ENCODE measurements around the gene TRIM27.
"Not testable (repeated sequence)": the region's sequence is repeated elsewhere in the genome, so short reads cannot be mapped to it uniquely, and the experiment has no call there.

TRIM27 gene, protein sequence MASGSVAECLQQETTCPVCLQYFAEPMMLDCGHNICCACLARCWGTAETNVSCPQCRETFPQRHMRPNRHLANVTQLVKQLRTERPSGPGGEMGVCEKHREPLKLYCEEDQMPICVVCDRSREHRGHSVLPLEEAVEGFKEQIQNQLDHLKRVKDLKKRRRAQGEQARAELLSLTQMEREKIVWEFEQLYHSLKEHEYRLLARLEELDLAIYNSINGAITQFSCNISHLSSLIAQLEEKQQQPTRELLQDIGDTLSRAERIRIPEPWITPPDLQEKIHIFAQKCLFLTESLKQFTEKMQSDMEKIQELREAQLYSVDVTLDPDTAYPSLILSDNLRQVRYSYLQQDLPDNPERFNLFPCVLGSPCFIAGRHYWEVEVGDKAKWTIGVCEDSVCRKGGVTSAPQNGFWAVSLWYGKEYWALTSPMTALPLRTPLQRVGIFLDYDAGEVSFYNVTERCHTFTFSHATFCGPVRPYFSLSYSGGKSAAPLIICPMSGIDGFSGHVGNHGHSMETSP

DNA sequence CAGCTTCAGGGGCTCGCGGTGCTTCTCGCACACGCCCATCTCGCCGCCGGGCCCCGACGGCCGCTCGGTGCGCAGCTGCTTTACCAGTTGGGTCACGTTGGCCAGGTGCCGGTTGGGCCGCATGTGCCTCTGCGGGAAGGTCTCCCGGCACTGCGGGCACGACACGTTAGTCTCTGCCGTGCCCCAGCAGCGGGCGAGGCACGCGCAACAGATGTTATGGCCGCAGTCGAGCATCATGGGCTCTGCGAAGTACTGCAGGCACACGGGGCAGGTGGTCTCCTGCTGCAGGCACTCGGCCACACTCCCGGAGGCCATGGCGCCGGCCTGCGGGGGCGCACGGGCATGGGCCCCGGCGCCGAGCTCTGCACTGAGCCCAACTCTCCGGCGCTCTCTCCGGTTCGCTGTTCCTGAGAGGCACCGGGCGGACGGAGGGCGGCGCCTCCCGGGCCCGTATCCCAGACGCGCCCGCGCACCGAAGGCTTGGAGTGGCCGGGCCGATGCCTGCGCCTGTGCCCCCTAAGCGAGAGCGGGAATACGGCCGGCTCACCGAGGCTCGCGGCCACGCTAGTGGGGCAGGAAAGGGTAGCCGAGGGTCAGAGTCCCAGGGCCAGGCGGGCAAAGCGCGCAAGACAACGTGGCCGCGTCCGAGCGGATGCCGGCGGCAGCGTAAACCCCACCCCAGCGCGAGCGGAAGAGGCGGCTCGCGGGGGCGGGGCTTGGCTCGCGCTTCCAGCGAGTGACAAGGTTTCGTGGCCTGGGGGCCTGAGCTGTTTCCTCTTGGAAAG lies at the start of gene TRIM27:
Gene TRIM27 (minus strand): TSS at position 668 of the 785 bp plus-strand sequence. CDS start 353 bp downstream, at position 315.
- Histone ChIP-seq H3K9ac (ENCODE audit: low read depth, low read length) (peak within 1 kb of the TSS; percentile 97), H3K4me2 (ENCODE audit: insufficient read depth, low read length) (peak within 1 kb of the TSS; percentile 91), H3K79me2 (ENCODE audit: insufficient read depth, low read length) (peaks cover 52% of the 10 kb centered on the region), H3K4me3 (ENCODE audit: low read depth in 1 of 2, low read length in 2 of 2) (peak within 1 kb of the TSS; percentile 82 to 95), H2AFZ (ENCODE audit: low read depth, low read length) (peak within 1 kb of the TSS; percentile 80), H3K4me1 (ENCODE audit: insufficient read depth, low read length) (peaks cover 46% of the 10 kb centered on the region), H3K36me3 (ENCODE audit: insufficient read depth, low read length) (peaks cover 45% of the 10 kb centered on the region), H4K20me1 (ENCODE audit: insufficient read depth, low read length) (peaks cover 30% of the 10 kb centered on the region), H3K9me3 (ENCODE audit: insufficient read depth, low read length, severe bottlenecking) (no peaks in the 10 kb centered on the region), H3K27me3 (ENCODE audit: insufficient read depth, low read length, poor library complexity) (no peaks in the 10 kb centered on the region), H3K27ac (ENCODE audit: low read length) (peak within 1 kb of the TSS; percentile 96)
- ATAC-seq (ENCODE audit: insufficient read depth, low read depth) (peak; percentile 88), DNase-seq (peak; percentile 83)
- TF ChIP-seq, protein P1, sequence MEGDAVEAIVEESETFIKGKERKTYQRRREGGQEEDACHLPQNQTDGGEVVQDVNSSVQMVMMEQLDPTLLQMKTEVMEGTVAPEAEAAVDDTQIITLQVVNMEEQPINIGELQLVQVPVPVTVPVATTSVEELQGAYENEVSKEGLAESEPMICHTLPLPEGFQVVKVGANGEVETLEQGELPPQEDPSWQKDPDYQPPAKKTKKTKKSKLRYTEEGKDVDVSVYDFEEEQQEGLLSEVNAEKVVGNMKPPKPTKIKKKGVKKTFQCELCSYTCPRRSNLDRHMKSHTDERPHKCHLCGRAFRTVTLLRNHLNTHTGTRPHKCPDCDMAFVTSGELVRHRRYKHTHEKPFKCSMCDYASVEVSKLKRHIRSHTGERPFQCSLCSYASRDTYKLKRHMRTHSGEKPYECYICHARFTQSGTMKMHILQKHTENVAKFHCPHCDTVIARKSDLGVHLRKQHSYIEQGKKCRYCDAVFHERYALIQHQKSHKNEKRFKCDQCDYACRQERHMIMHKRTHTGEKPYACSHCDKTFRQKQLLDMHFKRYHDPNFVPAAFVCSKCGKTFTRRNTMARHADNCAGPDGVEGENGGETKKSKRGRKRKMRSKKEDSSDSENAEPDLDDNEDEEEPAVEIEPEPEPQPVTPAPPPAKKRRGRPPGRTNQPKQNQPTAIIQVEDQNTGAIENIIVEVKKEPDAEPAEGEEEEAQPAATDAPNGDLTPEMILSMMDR (IDR thresholded peaks at IDR 0.05; ENCODE audit: borderline replicate concordance, extremely low read depth, low read length, poor library complexity, severe bottlenecking): no peak

DNA sequence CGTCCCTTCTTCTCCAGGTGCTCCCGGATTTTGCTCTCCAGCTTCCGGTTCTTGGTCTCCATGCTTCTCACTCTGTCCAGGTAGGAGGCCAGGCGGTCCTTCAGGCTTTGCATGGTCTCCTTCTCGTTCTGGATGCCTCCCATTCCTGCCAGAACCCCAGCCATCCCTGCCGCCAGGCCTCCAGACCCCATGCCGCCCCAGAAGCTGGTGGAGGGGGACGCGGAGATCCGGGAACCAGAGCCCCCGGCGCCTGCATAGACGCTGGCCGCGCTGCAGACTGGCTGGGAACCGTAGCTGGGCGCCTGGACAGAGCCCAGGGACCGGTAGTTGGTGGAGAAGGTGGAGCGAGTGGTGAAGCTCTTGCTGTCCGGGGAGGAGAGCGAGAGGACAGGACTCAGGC lies 46.3 kb upstream of the TRIM27 start:
- not testable (repeated sequence) for ATAC-seq (ENCODE audit: insufficient read depth, low read depth); H3K9ac ChIP-seq (ENCODE audit: low read depth, low read length); H3K27ac ChIP-seq (ENCODE audit: low read length); H4K20me1 ChIP-seq (ENCODE audit: insufficient read depth, low read length); H3K4me3 ChIP-seq (ENCODE audit: low read depth in 1 of 2, low read length in 2 of 2); H3K36me3 ChIP-seq (ENCODE audit: insufficient read depth, low read length); H3K4me2 ChIP-seq (ENCODE audit: insufficient read depth, low read length); H3K27me3 ChIP-seq (ENCODE audit: insufficient read depth, low read length, poor library complexity); H3K79me2 ChIP-seq (ENCODE audit: insufficient read depth, low read length); DNase-seq; H3K4me1 ChIP-seq (ENCODE audit: insufficient read depth, low read length); H2AFZ ChIP-seq (ENCODE audit: low read depth, low read length); H3K9me3 ChIP-seq (ENCODE audit: insufficient read depth, low read length, severe bottlenecking)

DNA sequence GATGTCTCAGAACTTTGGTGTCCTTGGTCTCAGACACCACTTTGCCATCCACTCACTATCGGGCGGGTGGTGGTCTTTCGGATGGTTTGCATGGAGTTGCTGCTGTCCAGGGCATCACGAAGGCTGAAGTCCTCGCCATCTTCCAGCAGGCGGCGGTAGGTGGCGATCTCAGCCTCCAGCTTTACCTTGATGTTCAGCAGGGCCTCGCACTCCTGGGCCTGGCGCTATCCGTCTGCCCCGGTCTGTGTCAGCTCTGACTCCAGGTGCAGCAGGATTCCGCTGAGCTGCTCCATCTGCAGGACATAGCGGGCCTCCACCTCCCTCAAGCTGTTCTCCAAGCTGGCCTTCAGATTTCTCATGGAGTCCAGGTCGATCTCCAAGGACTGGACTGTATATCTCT lies 45.3 kb upstream of the TRIM27 start:
- ATAC-seq (ENCODE audit: insufficient read depth, low read depth): no peak
- H3K27ac ChIP-seq (ENCODE audit: low read length): no peak overlapping the region
- H3K4me1 ChIP-seq (ENCODE audit: insufficient read depth, low read length): no peaks in the 10 kb centered on the region
- TF ChIP-seq EZH2 (IDR thresholded peaks at IDR 0.05; ENCODE audit: borderline replicate concordance, low read depth, low read length, severe bottlenecking): no peak
- TF ChIP-seq, protein P1 (IDR thresholded peaks at IDR 0.05; ENCODE audit: borderline replicate concordance, extremely low read depth, low read length, poor library complexity, severe bottlenecking): peak; percentile 12
- no peak overlapping the region for H3K9ac ChIP-seq (ENCODE audit: low read depth, low read length)
- H3K9me3 ChIP-seq (ENCODE audit: insufficient read depth, low read length, severe bottlenecking): peaks cover 9% of the 10 kb centered on the region
- H3K36me3 ChIP-seq (ENCODE audit: insufficient read depth, low read length): no peaks in the 10 kb centered on the region
- H3K4me3 ChIP-seq (ENCODE audit: low read depth in 1 of 2, low read length in 2 of 2): no peak overlapping the region
- H2AFZ ChIP-seq (ENCODE audit: low read depth, low read length): no peak overlapping the region
- H4K20me1 ChIP-seq (ENCODE audit: insufficient read depth, low read length): no peaks in the 10 kb centered on the region
- DNase-seq: no peak
- no peaks in the 10 kb centered on the region for H3K27me3 ChIP-seq (ENCODE audit: insufficient read depth, low read length, poor library complexity)
- no peak overlapping the region for H3K4me2 ChIP-seq (ENCODE audit: insufficient read depth, low read length)
- no peaks in the 10 kb centered on the region for H3K79me2 ChIP-seq (ENCODE audit: insufficient read depth, low read length)

DNA sequence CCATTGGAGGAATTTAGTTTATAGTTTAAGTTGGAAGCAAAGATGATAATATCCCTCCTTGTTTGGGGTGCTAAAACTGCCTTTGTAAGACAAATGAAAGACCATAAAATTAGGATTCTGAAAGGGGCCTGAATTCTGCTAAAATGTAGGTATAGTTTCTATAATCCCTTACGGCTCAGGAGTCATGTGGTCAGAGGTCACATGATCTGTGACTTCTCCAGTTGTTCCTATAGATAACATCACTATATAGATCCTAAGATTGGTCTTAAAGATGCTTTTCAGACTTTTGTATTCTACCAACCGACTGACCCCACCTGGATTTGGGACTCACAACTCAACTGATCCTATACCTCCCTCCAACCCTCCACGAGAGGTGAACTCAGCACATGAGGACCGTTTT lies 44.7 kb upstream of the TRIM27 start:
- TF ChIP-seq, protein P1 (IDR thresholded peaks at IDR 0.05; ENCODE audit: borderline replicate concordance, extremely low read depth, low read length, poor library complexity, severe bottlenecking): no peak
- no peak for TF ChIP-seq EZH2 (IDR thresholded peaks at IDR 0.05; ENCODE audit: borderline replicate concordance, low read depth, low read length, severe bottlenecking)
- H3K79me2 ChIP-seq (ENCODE audit: insufficient read depth, low read length): no peaks in the 10 kb centered on the region
- H3K4me2 ChIP-seq (ENCODE audit: insufficient read depth, low read length): no peak overlapping the region
- no peaks in the 10 kb centered on the region for H3K27me3 ChIP-seq (ENCODE audit: insufficient read depth, low read length, poor library complexity)
- H2AFZ ChIP-seq (ENCODE audit: low read depth, low read length): no peak overlapping the region
- H3K27ac ChIP-seq (ENCODE audit: low read length): no peak overlapping the region
- H3K9ac ChIP-seq (ENCODE audit: low read depth, low read length): no peak overlapping the region
- no peak overlapping the region for H3K4me3 ChIP-seq (ENCODE audit: low read depth in 1 of 2, low read length in 2 of 2)
- H3K9me3 ChIP-seq (ENCODE audit: insufficient read depth, low read length, severe bottlenecking): peaks cover 9% of the 10 kb centered on the region
- H3K4me1 ChIP-seq (ENCODE audit: insufficient read depth, low read length): no peaks in the 10 kb centered on the region
- ATAC-seq (ENCODE audit: insufficient read depth, low read depth) (no peak), DNase-seq (no peak)
- no peaks in the 10 kb centered on the region for H3K36me3 ChIP-seq (ENCODE audit: insufficient read depth, low read length)
- no peaks in the 10 kb centered on the region for H4K20me1 ChIP-seq (ENCODE audit: insufficient read depth, low read length)
